Esophagus squamous epithelium (tissue), 5 donors: ENCODE results near the gene TMEM30A. TPM values are rescaled to one million over a fixed set of nuclear protein-coding genes. Genes with fewer than 3 reads are reported as not detected.

ENCODE experiments used
- DNase-seq: peaks from one replicate; lab custom pipeline; 2025; lab: John Stamatoyannopoulos, UW
- H3K27ac ChIP-seq, 4 donors: fragments of 200-600 bp; sonication (generic); one replicate each; pipeline ENCODE4 v1.5.1; 2016 to 2019; ENCODE audit warnings: mild to moderate bottlenecking in 1 of 4
- H3K27me3 ChIP-seq, 4 donors: fragments of 200-600 bp; sonication (generic); 1 replicate in 3 of 4; 2 replicates in 1 of 4; pipeline versions ENCODE4 v1.5.1 to v1.6.0; 2017 to 2021; ENCODE audit warnings: antibody characterized with exemption in 1 of 4
- H3K36me3 ChIP-seq, 3 donors: fragments of 200-600 bp; sonication (generic); one replicate each; pipeline ENCODE4 v1.5.1; 2016 to 2019
- H3K4me1 ChIP-seq, 3 donors: fragments of 200-600 bp; sonication (generic); one replicate each; pipeline ENCODE4 v1.5.1; 2017 to 2019
- H3K4me3 ChIP-seq, 4 donors: fragments of 200-600 bp; sonication (generic); 1 replicate in 3 of 4; 2 replicates in 1 of 4; pipeline ENCODE4 v1.5.1; 2016 to 2019; ENCODE audit warnings: mild to moderate bottlenecking in 2 of 4, moderate library complexity in 1 of 4
- H3K9me3 ChIP-seq, 3 donors: fragments of 200-600 bp; sonication (generic); one replicate each; pipeline ENCODE4 v1.5.1; 2016 to 2019
- CTCF ChIP-seq, 6 experiments: fragments of 450-650 bp in 4 of 6; fragments of 200-600 bp in 2 of 6; sonication (generic) in 2 of 6; IDR thresholded peaks; one replicate each; pipeline ENCODE4 v1.5.1; 2016 to 2019; ENCODE audit warnings: antibody characterized with exemption in 6 of 6, mild to moderate bottlenecking in 4 of 6, moderate library complexity in 4 of 6
- POLR2A ChIP-seq, 4 donors: fragments of 450-650 bp; IDR thresholded peaks; one replicate each; pipeline ENCODE4 v1.6.1; 2017; ENCODE audit warnings: antibody characterized with exemption in 4 of 4, mild to moderate bottlenecking in 4 of 4, moderate library complexity in 3 of 4
- WGBS, 2 donors: methylation state at CpG; one replicate each; pipeline ENCODE4 v1.1.5; 2018; 5-methylcytosine and 5-hydroxymethylcytosine counted together
- intact Hi-C: fragments of 100-400 bp; cut with DNase I; formaldehyde crosslinking; loops from one replicate; pipeline ENCODE4 v1.15.0; 2022
- total RNA-seq, 4 donors: library from RNA; depleted of rRNA; stranded (reverse); fragments of >200 nt; gene quantifications; one replicate each; pipeline ENCODE4 v1.1.0, GENCODE V29; 2016
- donor health status: DM: yes; HTN: yes; CAD: no.

Gene TMEM30A
- total RNA-seq, 4 donors from 2014 or later, result 51.3 to 97.0 (median 72.3) TPM

DNA sequence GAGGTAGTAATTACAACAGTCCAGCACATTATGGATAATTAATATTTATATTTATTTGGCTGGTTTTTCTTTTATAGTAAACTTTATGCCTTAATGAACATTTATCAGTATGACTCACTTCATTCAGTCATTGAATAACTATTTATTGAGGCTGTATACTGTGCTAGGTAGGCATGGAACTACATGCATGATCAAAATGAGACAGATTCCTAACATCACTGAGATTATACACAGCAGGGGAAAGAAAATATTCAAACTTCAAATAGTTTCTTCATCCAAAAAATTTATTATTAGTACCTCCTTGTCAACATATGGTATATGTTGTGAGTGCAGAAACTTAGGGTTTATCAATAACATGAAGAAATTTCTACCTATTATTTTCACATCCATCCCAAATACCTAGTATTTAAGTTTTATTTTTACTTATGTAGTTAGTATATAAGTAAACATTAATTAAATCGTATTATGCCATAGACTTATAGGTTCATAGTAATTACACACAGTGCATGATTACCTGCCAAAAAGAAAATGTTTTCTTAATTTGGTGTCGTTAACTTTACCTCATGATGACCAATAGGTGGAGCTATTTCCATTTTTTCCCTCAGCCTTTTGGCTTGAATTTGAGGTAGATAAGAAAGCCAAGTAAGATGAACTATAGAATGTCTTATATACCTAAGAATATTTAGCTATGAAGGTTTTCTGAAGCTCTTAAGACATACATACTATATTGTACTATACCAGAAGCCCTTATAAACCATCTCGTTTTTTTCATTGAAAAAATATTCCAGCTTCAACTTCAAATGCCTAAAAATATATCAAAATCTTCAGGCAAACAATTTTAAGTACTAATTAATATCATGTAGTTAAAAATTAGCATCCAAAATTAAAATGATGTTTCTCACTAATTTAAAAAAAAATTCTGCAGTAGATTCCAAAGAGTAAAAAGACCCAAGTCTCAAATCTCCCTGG is 12.5 kb upstream of the TMEM30A start:
- H3K9me3 ChIP-seq, result no peaks in the 10 kb centered on the region
- DNase-seq, result no peak
- TF ChIP-seq CTCF (IDR thresholded peaks at IDR 0.05) (peak; percentile 52 to 76 (median 68)), POLR2A (IDR thresholded peaks at IDR 0.05) (no peak)
- intact Hi-C loops, result loop anchor here (10.0 kb wide), 1 partner anchor 228 kb away; no protein-coding TSS in a partner anchor
- H3K4me1 ChIP-seq, result peaks cover 0 to 17% (median 3%) of the 10 kb centered on the region in 3 donors
- 3 to 12% methylated on average over 3 of the region's 3 CpGs for WGBS, 2 donors
- no peaks in the 10 kb centered on the region for H3K27me3 ChIP-seq
- no peaks in the 10 kb centered on the region for H3K36me3 ChIP-seq
- no peak overlapping the region for H3K27ac ChIP-seq
- no peak overlapping the region for H3K4me3 ChIP-seq

GRCh38 chr6:75292555-75292954 is 8.0 kb upstream of the TMEM30A start:
- intact Hi-C loops, result loop anchor here (10.0 kb wide), 1 partner anchor 232 kb away; no protein-coding TSS in a partner anchor
- peaks cover 0 to 11% (median 0%) of the 10 kb centered on the region in 3 donors for H3K4me1 ChIP-seq
- H3K36me3 ChIP-seq, result no peaks in the 10 kb centered on the region
- TF ChIP-seq CTCF (IDR thresholded peaks at IDR 0.05) (no peak), POLR2A (IDR thresholded peaks at IDR 0.05) (no peak)
- WGBS, 2 donors, result 86 to 89% methylated on average over 2 of the region's 2 CpGs
- no peak for DNase-seq
- no peaks in the 10 kb centered on the region for H3K9me3 ChIP-seq
- no peaks in the 10 kb centered on the region for H3K27me3 ChIP-seq
- no peak overlapping the region for H3K4me3 ChIP-seq
- no peak overlapping the region for H3K27ac ChIP-seq

- DNase-seq, result no peak
- intact Hi-C loops, result loop anchor here (10.0 kb wide), 1 partner anchor 233 kb away; no protein-coding TSS in a partner anchor
- TF ChIP-seq CTCF (IDR thresholded peaks at IDR 0.05) (no peak), POLR2A (IDR thresholded peaks at IDR 0.05) (no peak)
- H3K27ac ChIP-seq, result no peak overlapping the region
- no peak overlapping the region for H3K4me3 ChIP-seq
- no peaks in the 10 kb centered on the region for H3K9me3 ChIP-seq
- WGBS, 2 donors, result 72 to 81% methylated on average over 1 of the region's 1 CpG
- peaks cover 0 to 19% (median 0%) of the 10 kb centered on the region in 3 donors for H3K4me1 ChIP-seq
- H3K27me3 ChIP-seq, result no peaks in the 10 kb centered on the region
- H3K36me3 ChIP-seq, result no peaks in the 10 kb centered on the region
These were observed 7.2 kb upstream of the TMEM30A start for GRCh38 chr6:75291744-75292143.

GRCh38 chr6:75291331-75291730 is 6.7 kb upstream of the TMEM30A start:
- no peak for DNase-seq
- Histone ChIP-seq H3K27me3 (no peaks in the 10 kb centered on the region), H3K36me3 (no peaks in the 10 kb centered on the region), H3K27ac (peak overlapping the region in 1 of 4 donors; percentile 18), H3K9me3 (no peaks in the 10 kb centered on the region), H3K4me3 (no peak overlapping the region), H3K4me1 (peaks cover 0 to 23% (median 0%) of the 10 kb centered on the region in 3 donors)
- TF ChIP-seq CTCF (IDR thresholded peaks at IDR 0.05) (no peak), POLR2A (IDR thresholded peaks at IDR 0.05) (no peak)
- intact Hi-C loops, result loop anchor here (10.0 kb wide), 1 partner anchor 233 kb away; no protein-coding TSS in a partner anchor
- WGBS, 2 donors, result 68 to 70% methylated on average over 2 of the region's 2 CpGs
